ENCODE results near the gene FMO2. TPM values are rescaled to one million over a fixed set of nuclear protein-coding genes. Genes with fewer than 3 reads are reported as not detected.

FMO2 gene
- total RNA-seq, 3 donors from 2014 or later (not counting 1 experiment from before 2014, with no cell fraction given) = not detected

GRCh38 chr1:171191992-171192391 is 6.9 kb downstream of the FMO2 start:
- no peak overlapping the region for H3K27ac ChIP-seq (ENCODE audit: low read length)
- no peaks in the 10 kb centered on the region for H3K4me1 ChIP-seq (ENCODE audit: control insufficient read depth, insufficient read depth, low read length)
- TF ChIP-seq CTCF (IDR thresholded peaks at IDR 0.05) = no peak
- intact Hi-C loops (cut with micrococcal nuclease) = no loop called here
- ATAC-seq (no peak), DNase-seq (no peak)
- H3K9me3 Mint-ChIP-seq = no peaks in the 10 kb centered on the region
- H3K27me3 ChIP-seq (ENCODE audit: control insufficient read depth, insufficient read depth, low read length) = no peaks in the 10 kb centered on the region
- H3K27me3 Mint-ChIP-seq (ENCODE audit: low read depth in 2 of 2) = peaks cover 5 to 7% of the 10 kb centered on the region in 2 donors
- no CpG with 5 or more reads among the region's 1 CpG for whole genome bisulfite sequencing (ENCODE audit: insufficient coverage)
- no peak overlapping the region for H3K27ac Mint-ChIP-seq
- H3K4me1 Mint-ChIP-seq = no peaks in the 10 kb centered on the region
- no peaks in the 10 kb centered on the region for H3K9me3 ChIP-seq (ENCODE audit: control insufficient read depth, insufficient read depth, low read length)
- no peaks in the 10 kb centered on the region for H3K36me3 Mint-ChIP-seq
- no peak overlapping the region for H3K4me3 ChIP-seq (ENCODE audit: low read length)
- no peaks in the 10 kb centered on the region for H3K36me3 ChIP-seq (ENCODE audit: control insufficient read depth, insufficient read depth, low read length)
- no peak overlapping the region for H3K4me3 Mint-ChIP-seq

- H3K27me3 Mint-ChIP-seq (ENCODE audit: low read depth in 2 of 2) = peaks cover 5 to 7% of the 10 kb centered on the region in 2 donors
- H3K4me3 Mint-ChIP-seq = no peak overlapping the region
- WGBS (ENCODE audit: insufficient coverage) = 87% methylated on average over 3 of the region's 3 CpGs
- Histone ChIP-seq H3K4me3 (ENCODE audit: low read length) (no peak overlapping the region), H3K36me3 (ENCODE audit: control insufficient read depth, insufficient read depth, low read length) (no peaks in the 10 kb centered on the region), H3K9me3 (ENCODE audit: control insufficient read depth, insufficient read depth, low read length) (no peaks in the 10 kb centered on the region), H3K4me1 (ENCODE audit: control insufficient read depth, insufficient read depth, low read length) (no peaks in the 10 kb centered on the region), H3K27ac (ENCODE audit: low read length) (no peak overlapping the region), H3K27me3 (ENCODE audit: control insufficient read depth, insufficient read depth, low read length) (no peaks in the 10 kb centered on the region)
- no peaks in the 10 kb centered on the region for H3K4me1 Mint-ChIP-seq
- intact Hi-C loops (cut with micrococcal nuclease) = no loop called here
- ATAC-seq (no peak), DNase-seq (no peak)
- TF ChIP-seq CTCF (IDR thresholded peaks at IDR 0.05) = no peak
- H3K36me3 Mint-ChIP-seq = no peaks in the 10 kb centered on the region
- no peak overlapping the region for H3K27ac Mint-ChIP-seq
- H3K9me3 Mint-ChIP-seq = no peaks in the 10 kb centered on the region
These were observed 10.7 kb downstream of the FMO2 start for GRCh38 chr1:171195767-171196166.

- Histone ChIP-seq H3K4me1 (ENCODE audit: control insufficient read depth, insufficient read depth, low read length) (no peaks in the 10 kb centered on the region), H3K9me3 (ENCODE audit: control insufficient read depth, insufficient read depth, low read length) (no peaks in the 10 kb centered on the region), H3K27ac (ENCODE audit: low read length) (no peak overlapping the region), H3K4me3 (ENCODE audit: low read length) (no peak overlapping the region), H3K36me3 (ENCODE audit: control insufficient read depth, insufficient read depth, low read length) (no peaks in the 10 kb centered on the region), H3K27me3 (ENCODE audit: control insufficient read depth, insufficient read depth, low read length) (no peaks in the 10 kb centered on the region)
- DNase-seq = no peak
- H3K27ac Mint-ChIP-seq = no peak overlapping the region
- ATAC-seq = no peak
- intact Hi-C loops (cut with micrococcal nuclease) = no loop called here
- H3K36me3 Mint-ChIP-seq = no peaks in the 10 kb centered on the region
- no peak for TF ChIP-seq CTCF (IDR thresholded peaks at IDR 0.05)
- no peak overlapping the region for H3K4me3 Mint-ChIP-seq
- H3K4me1 Mint-ChIP-seq = no peaks in the 10 kb centered on the region
- H3K27me3 Mint-ChIP-seq (ENCODE audit: low read depth in 2 of 2) = peaks cover 5 to 7% of the 10 kb centered on the region in 2 donors
- no peaks in the 10 kb centered on the region for H3K9me3 Mint-ChIP-seq
- WGBS (ENCODE audit: insufficient coverage) = 83% methylated on average over 3 of the region's 3 CpGs
These were observed 11.3 kb downstream of the FMO2 start for GRCh38 chr1:171196351-171196750.

- H3K27me3 ChIP-seq (ENCODE audit: control insufficient read depth, insufficient read depth, low read length) = no peaks in the 10 kb centered on the region
- intact Hi-C loops (cut with micrococcal nuclease) = no loop called here
- ATAC-seq (no peak), DNase-seq (no peak)
- no peaks in the 10 kb centered on the region for H3K36me3 ChIP-seq (ENCODE audit: control insufficient read depth, insufficient read depth, low read length)
- Mint-ChIP-seq H3K27ac (no peak overlapping the region), H3K4me1 (no peaks in the 10 kb centered on the region), H3K36me3 (no peaks in the 10 kb centered on the region), H3K4me3 (no peak overlapping the region), H3K9me3 (no peaks in the 10 kb centered on the region), H3K27me3 (ENCODE audit: low read depth in 2 of 2) (peaks cover 3 to 13% of the 10 kb centered on the region in 2 donors)
- no CpG with 5 or more reads among the region's 3 CpGs for WGBS (ENCODE audit: insufficient coverage)
- no peaks in the 10 kb centered on the region for H3K9me3 ChIP-seq (ENCODE audit: control insufficient read depth, insufficient read depth, low read length)
- H3K4me3 ChIP-seq (ENCODE audit: low read length) = no peak overlapping the region
- TF ChIP-seq CTCF (IDR thresholded peaks at IDR 0.05) = no peak
- H3K4me1 ChIP-seq (ENCODE audit: control insufficient read depth, insufficient read depth, low read length) = no peaks in the 10 kb centered on the region
- no peak overlapping the region for H3K27ac ChIP-seq (ENCODE audit: low read length)
These were observed 13.0 kb downstream of the FMO2 start for GRCh38 chr1:171198081-171198480.
